ENCODE measurements around the gene TCFL5. TPM values are rescaled to one million over a fixed set of nuclear protein-coding genes. Genes with fewer than 3 reads are reported as not detected.
A peak's percentile ranks its signal among the peaks of the same experiment; 100 is the strongest.

TCFL5 gene
- total and polyA plus RNA-seq, 2 donors (not counting 3 experiments of a cell fraction or from before 2014, with no cell fraction given): 4.4 to 11.1 TPM

GRCh38 chr20:62791301-62792181 lies 70.1 kb downstream of the TCFL5 start:
- ChIA-PET POLR2A (interaction anchor here (1.1 kb wide), 1 partner anchor 87 kb away, joined by 3 read pairs; no protein-coding TSS in a partner anchor), CTCF (interaction anchor here (0.6 to 6.4 kb wide), 50 partner anchors 9 to 411 kb away, joined by 3 to 120 read pairs (median 5); partner anchors contain the start of gene NTSR1)
- peaks cover 27% of the 10 kb centered on the region for H3K4me1 ChIP-seq (ENCODE audit: control insufficient read depth, extremely low read depth, insufficient read depth, low read length)
- H2AFZ ChIP-seq (ENCODE audit: low read depth, low read length): peak overlapping the region; percentile 75
- DNase-seq (ENCODE audit: low read depth, low spot score) (peak; percentile 94), FAIRE-seq (peak; percentile 99)
- H3K9me3 ChIP-seq (replicated peaks; ENCODE audit: control insufficient read depth, insufficient read depth, low read length): no peaks in the 10 kb centered on the region
- H4K20me1 ChIP-seq (replicated peaks; ENCODE audit: control insufficient read depth, extremely low read depth, insufficient read depth, low read length): no peaks in the 10 kb centered on the region
- intact Hi-C loops (cut with micrococcal nuclease): loop anchor here (1.0 to 10.0 kb wide), 9 partner anchors 17 to 487 kb away; partner anchors contain the start of gene ADRM1
- H3K9ac ChIP-seq (replicated peaks; ENCODE audit: extremely low read depth, insufficient read depth, low read length): no peak overlapping the region
- H3K27ac ChIP-seq (ENCODE audit: insufficient read depth, low read depth, low read length): no peak overlapping the region
- H3K4me2 ChIP-seq (ENCODE audit: insufficient read depth, low read length): peak overlapping the region; percentile 34
- BruUV-seq (replicated peaks): no TSS peak
- H3K36me3 ChIP-seq (ENCODE audit: control insufficient read depth in 2 of 2, extremely low read depth in 1 of 2, insufficient read depth in 2 of 2, low read length in 2 of 2): no peaks in the 10 kb centered on the region
- dilution Hi-C loops (cut with MboI; ENCODE audit: extremely low pct_ligation_motif_present, low sequenced_read_pairs): no loop called here
- no peaks in the 10 kb centered on the region for H3K27me3 ChIP-seq (ENCODE audit: control insufficient read depth in 2 of 2, insufficient read depth in 2 of 2, low read length in 2 of 2)
- no peaks in the 10 kb centered on the region for H3K79me2 ChIP-seq (ENCODE audit: control insufficient read depth, insufficient read depth, low read length)
- no peaks in the 10 kb centered on the region for H3K9me1 ChIP-seq (replicated peaks; ENCODE audit: control insufficient read depth, extremely low read depth, insufficient read depth, low read length)
- H3K4me3 ChIP-seq (replicated peaks in 1 of 3; ENCODE audit: insufficient read depth in 1 of 3, low read depth in 1 of 3, low read length in 3 of 3): no peak overlapping the region
- TF ChIP-seq POLR2A (IDR thresholded peaks at IDR 0.05; ENCODE audit: low read depth, low read length) (no peak), GATA2 (IDR thresholded peaks at IDR 0.05; ENCODE audit: insufficient read depth, insufficient read length, low read depth, low read length) (peak; percentile 44), FOS (IDR thresholded peaks at IDR 0.05; ENCODE audit: borderline replicate concordance, insufficient read depth, low read length) (no peak), CTCF (IDR thresholded peaks at IDR 0.05; ENCODE audit: extremely low read depth in 1 of 2, insufficient read depth in 1 of 2, low read depth in 1 of 2, low read length in 2 of 2) (peak; percentile 99 to 100), EZH2 (IDR thresholded peaks at IDR 0.05; ENCODE audit: borderline replicate concordance, low read depth, low read length, severe bottlenecking) (no peak), MYC (IDR thresholded peaks at IDR 0.05; ENCODE audit: low read depth, low read length) (no peak), JUN (IDR thresholded peaks at IDR 0.05; ENCODE audit: borderline replicate concordance, insufficient read depth, insufficient read length, low read depth) (no peak), MAX (IDR thresholded peaks at IDR 0.05; ENCODE audit: insufficient read depth, insufficient read length) (peak; percentile 8), POLR2AphosphoS5 (IDR thresholded peaks at IDR 0.05; ENCODE audit: insufficient read depth, low read depth, low read length) (peak; percentile 41)

Small RNA genes within 50 kb of the gene (small RNA-seq; reads per million reads assigned to genes)
- not detected for gene DPH3P1 (ENCODE audit: insufficient read depth, insufficient read length, low read depth, low replicate concordance)

Other genes with a start within 250 kb of the TCFL5 start
- gene SLCO4A1, start 219.3 kb downstream of the TCFL5 start, total RNA-seq: 3.3 and 4.1 TPM in 2 replicates
- 0.92 and 1.4 TPM in 2 replicates for gene SLCO4A1, start 219.3 kb downstream of the TCFL5 start, polyA plus RNA-seq
- 0.30 and 2.1 TPM in 2 replicates for gene NTSR1, start 153.0 kb downstream of the TCFL5 start, total RNA-seq
- 0.11 and 0.14 TPM in 2 replicates for gene NTSR1, start 153.0 kb downstream of the TCFL5 start, polyA plus RNA-seq
- 17.0 and 17.7 TPM in 2 replicates for gene MRGBP, start 65.3 kb downstream of the TCFL5 start, total RNA-seq
- gene MRGBP, start 65.3 kb downstream of the TCFL5 start, polyA plus RNA-seq: 17.1 and 18.5 TPM in 2 replicates
- 35.1 and 44.0 TPM in 2 replicates for gene OGFR, start 57.0 kb downstream of the TCFL5 start, total RNA-seq
- 30.4 and 30.8 TPM in 2 replicates for gene OGFR, start 57.0 kb downstream of the TCFL5 start, polyA plus RNA-seq
- gene COL9A3, start 44.8 kb downstream of the TCFL5 start, total RNA-seq: 0.60 and 0.76 TPM in 2 replicates
- gene COL9A3, start 44.8 kb downstream of the TCFL5 start, polyA plus RNA-seq: 0.19 and 0.46 TPM in 2 replicates
- 46.6 and 51.2 TPM in 2 replicates for gene DIDO1, start 64.7 kb upstream of the TCFL5 start, total RNA-seq
- 20.7 and 22.1 TPM in 2 replicates for gene DIDO1, start 64.7 kb upstream of the TCFL5 start, polyA plus RNA-seq
- 31.4 and 34.6 TPM in 2 replicates for gene GID8, start 76.3 kb upstream of the TCFL5 start, total RNA-seq
- gene GID8, start 76.3 kb upstream of the TCFL5 start, polyA plus RNA-seq: 20.6 and 25.3 TPM in 2 replicates
- gene SLC17A9, start 90.9 kb upstream of the TCFL5 start, total RNA-seq: 44.5 and 49.4 TPM in 2 replicates
- 38.2 and 48.3 TPM in 2 replicates for gene SLC17A9, start 90.9 kb upstream of the TCFL5 start, polyA plus RNA-seq
- not detected in 2 replicates for gene BHLHE23, start 145.1 kb upstream of the TCFL5 start, total RNA-seq
- not detected in 2 replicates for gene BHLHE23, start 145.1 kb upstream of the TCFL5 start, polyA plus RNA-seq

Data from endothelial cell of umbilical vein (primary cell).